Measurements from ENCODE around the gene ANKRD55. TPM values are rescaled to one million over a fixed set of nuclear protein-coding genes. Genes with fewer than 3 reads are reported as not detected.
A peak's percentile ranks its signal among the peaks of the same experiment; 100 is the strongest.
"Not testable (repeated sequence)": the region's sequence is repeated elsewhere in the genome, so short reads cannot be mapped to it uniquely, and the experiment has no call there.

Gene ANKRD55
- total and polyA plus RNA-seq, 9 of the 15 experiments (the other 6 are each of a cell fraction or from before 2014, with no cell fraction given) = 3.4 to 10.6 (median 6.5) TPM

DNA sequence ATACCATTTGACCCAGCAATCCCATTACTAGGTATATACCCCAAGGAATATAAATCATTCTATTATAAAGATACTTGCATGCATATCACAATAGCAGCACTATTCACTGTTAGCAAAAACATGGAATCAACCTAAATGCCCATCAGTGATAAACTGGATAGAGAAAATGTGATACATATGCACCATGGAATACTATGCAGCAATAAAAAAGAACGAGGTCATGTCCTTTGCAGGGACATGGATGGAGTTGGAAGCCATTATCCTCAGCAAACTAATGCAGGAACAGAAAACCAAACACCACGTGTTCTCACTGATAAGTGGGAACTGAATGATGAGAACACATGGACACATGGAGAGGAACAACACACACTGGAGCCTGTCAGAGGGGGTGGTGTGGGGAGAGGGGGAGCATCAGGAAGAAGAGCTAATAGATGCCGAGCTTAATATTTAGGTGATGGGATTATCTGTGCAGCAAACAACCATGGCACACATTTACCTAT is 31.3 kb downstream of the ANKRD55 start:
- in situ Hi-C loops (cut with MboI); BruUV-seq (replicated peaks); H3K27me3 ChIP-seq (ENCODE audit: control insufficient read depth in 2 of 2, insufficient read depth in 2 of 2, low read length in 2 of 2); FAIRE-seq; H3K9me1 ChIP-seq (ENCODE audit: control insufficient read depth, insufficient read depth, low read length); H3K9me3 ChIP-seq (replicated peaks; ENCODE audit: control insufficient read depth, insufficient read depth, low read depth, low read length); H3K9ac ChIP-seq (ENCODE audit: insufficient read depth in 1 of 2, low read depth in 2 of 2, low read length in 2 of 2); POLR2A ChIA-PET; H3K36me3 ChIP-seq (ENCODE audit: control insufficient read depth, insufficient read depth, low read length); H3K79me2 ChIP-seq (ENCODE audit: control insufficient read depth, insufficient read depth, low read length); H3K4me3 ChIP-seq; H3K4me1 ChIP-seq (replicated peaks in 1 of 2; ENCODE audit: control insufficient read depth in 2 of 2, insufficient read depth in 2 of 2, low read length in 2 of 2); H3K27ac ChIP-seq (ENCODE audit: extremely low read depth, low read depth, low read length); ATAC-seq; H3K4me2 ChIP-seq (ENCODE audit: insufficient read depth, low read length); H4K20me1 ChIP-seq (replicated peaks; ENCODE audit: control insufficient read depth, insufficient read depth, low read length); H2AFZ ChIP-seq (ENCODE audit: low read depth, low read length); DNase-seq (ENCODE audit: extremely low read depth in 1 of 4, low spot score in 3 of 4): not testable (repeated sequence)
- CTCF ChIA-PET (ENCODE audit: low intra/inter-chr PET ratio) = interaction anchor here (0.6 to 4.6 kb wide), 2 partner anchors 103 to 266 kb away, joined by 3 to 46 read pairs; no protein-coding TSS in a partner anchor
- peak; percentile 89 for TF ChIP-seq ZNF146 (CRISPR knock-in tag; IDR thresholded peaks at IDR 0.05; ENCODE audit: unreplicated experiment)
- intact Hi-C loops (cut with micrococcal nuclease) = loop anchor here (1.0 to 10.0 kb wide), 6 partner anchors 130 to 1027 kb away; partner anchors contain the start of gene CDC20B
- 5% methylated on average over 3 of the region's 3 CpGs for WGBS (ENCODE audit: insufficient coverage, low coverage, missing lambda C conversion rate)

DNA sequence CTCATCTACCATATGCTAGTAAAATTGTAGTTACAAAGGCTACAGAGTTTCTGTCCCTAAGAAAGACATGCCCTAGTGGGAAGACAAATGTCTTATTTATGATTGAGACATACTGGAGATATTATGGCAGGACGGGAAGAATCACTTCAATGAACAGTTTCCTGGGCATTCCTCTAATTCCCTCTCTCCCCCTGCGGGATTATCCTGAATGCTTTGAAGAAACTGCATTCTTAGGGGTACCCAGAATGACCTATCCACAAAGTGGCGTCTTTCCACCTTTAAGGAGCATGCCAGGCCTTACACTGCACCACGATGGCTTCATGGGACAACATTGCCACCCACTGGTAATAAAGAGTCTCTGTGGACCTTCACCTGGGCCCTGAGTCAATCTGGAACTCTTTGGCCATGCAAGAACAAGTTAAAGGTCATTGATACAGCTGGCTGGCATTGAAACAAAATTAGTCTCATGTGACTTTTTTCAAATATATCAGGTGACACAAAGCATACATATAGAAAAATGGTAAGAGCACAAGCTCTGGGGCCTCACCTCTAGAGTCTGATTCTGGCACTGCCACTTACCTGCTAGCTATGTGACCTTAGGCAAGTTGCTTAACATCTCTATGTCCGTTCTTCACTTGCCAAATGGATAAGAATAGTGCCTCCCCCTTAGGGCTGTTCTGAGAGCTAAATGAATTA is 32.0 kb downstream of the ANKRD55 start:
- peaks cover 0 to 8% of the 10 kb centered on the region in 2 experiments; a peak in 2 of 5 replicates for H3K4me1 ChIP-seq (replicated peaks in 1 of 2; ENCODE audit: control insufficient read depth in 2 of 2, insufficient read depth in 2 of 2, low read length in 2 of 2)
- H4K20me1 ChIP-seq (replicated peaks; ENCODE audit: control insufficient read depth, insufficient read depth, low read length) = no peaks in the 10 kb centered on the region
- no TSS peak for BruUV-seq (replicated peaks)
- POLR2A ChIA-PET = no interaction called here
- no peak overlapping the region for H3K27ac ChIP-seq (ENCODE audit: extremely low read depth, low read depth, low read length)
- CTCF ChIA-PET (ENCODE audit: low intra/inter-chr PET ratio) = interaction anchor here (4.6 kb wide), 1 partner anchor 265 kb away, joined by 46 read pairs; no protein-coding TSS in a partner anchor
- intact Hi-C loops (cut with micrococcal nuclease) = loop anchor here (1.0 to 10.0 kb wide), 6 partner anchors 129 to 1026 kb away; partner anchors contain the start of gene CDC20B
- WGBS (ENCODE audit: insufficient coverage, low coverage, missing lambda C conversion rate) = 19% methylated on average over 5 of the region's 5 CpGs
- H3K4me3 ChIP-seq = no peak overlapping the region
- H3K36me3 ChIP-seq (ENCODE audit: control insufficient read depth, insufficient read depth, low read length) = no peaks in the 10 kb centered on the region
- no peaks in the 10 kb centered on the region for H3K27me3 ChIP-seq (ENCODE audit: control insufficient read depth in 2 of 2, insufficient read depth in 2 of 2, low read length in 2 of 2)
- no peak overlapping the region for H3K9ac ChIP-seq (ENCODE audit: insufficient read depth in 1 of 2, low read depth in 2 of 2, low read length in 2 of 2)
- DNase-seq (ENCODE audit: extremely low read depth in 1 of 4, low spot score in 3 of 4) (peak; percentile 38 to 81 (median 56)), FAIRE-seq (peak; percentile 75), ATAC-seq (peak; percentile 100)
- no peaks in the 10 kb centered on the region for H3K79me2 ChIP-seq (ENCODE audit: control insufficient read depth, insufficient read depth, low read length)
- peaks cover 2% of the 10 kb centered on the region for H3K9me1 ChIP-seq (ENCODE audit: control insufficient read depth, insufficient read depth, low read length)
- no peak overlapping the region for H3K4me2 ChIP-seq (ENCODE audit: insufficient read depth, low read length)
- no peak overlapping the region for H2AFZ ChIP-seq (ENCODE audit: low read depth, low read length)
- in situ Hi-C loops (cut with MboI) = no loop called here
- H3K9me3 ChIP-seq (replicated peaks; ENCODE audit: control insufficient read depth, insufficient read depth, low read depth, low read length) = 0 out of 2 replicates have a peak, but pooled peaks cover 1% of the 10 kb centered on the region
- TF ChIP-seq, protein P1, sequence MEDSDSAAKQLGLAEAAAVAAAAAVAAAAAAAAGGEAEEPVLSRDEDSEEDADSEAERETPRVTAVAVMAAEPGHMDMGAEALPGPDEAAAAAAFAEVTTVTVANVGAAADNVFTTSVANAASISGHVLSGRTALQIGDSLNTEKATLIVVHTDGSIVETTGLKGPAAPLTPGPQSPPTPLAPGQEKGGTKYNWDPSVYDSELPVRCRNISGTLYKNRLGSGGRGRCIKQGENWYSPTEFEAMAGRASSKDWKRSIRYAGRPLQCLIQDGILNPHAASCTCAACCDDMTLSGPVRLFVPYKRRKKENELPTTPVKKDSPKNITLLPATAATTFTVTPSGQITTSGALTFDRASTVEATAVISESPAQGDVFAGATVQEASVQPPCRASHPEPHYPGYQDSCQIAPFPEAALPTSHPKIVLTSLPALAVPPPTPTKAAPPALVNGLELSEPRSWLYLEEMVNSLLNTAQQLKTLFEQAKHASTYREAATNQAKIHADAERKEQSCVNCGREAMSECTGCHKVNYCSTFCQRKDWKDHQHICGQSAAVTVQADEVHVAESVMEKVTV (CRISPR knock-in tag; IDR thresholded peaks at IDR 0.05) = peak; percentile 95
- TF ChIP-seq, protein P2, sequence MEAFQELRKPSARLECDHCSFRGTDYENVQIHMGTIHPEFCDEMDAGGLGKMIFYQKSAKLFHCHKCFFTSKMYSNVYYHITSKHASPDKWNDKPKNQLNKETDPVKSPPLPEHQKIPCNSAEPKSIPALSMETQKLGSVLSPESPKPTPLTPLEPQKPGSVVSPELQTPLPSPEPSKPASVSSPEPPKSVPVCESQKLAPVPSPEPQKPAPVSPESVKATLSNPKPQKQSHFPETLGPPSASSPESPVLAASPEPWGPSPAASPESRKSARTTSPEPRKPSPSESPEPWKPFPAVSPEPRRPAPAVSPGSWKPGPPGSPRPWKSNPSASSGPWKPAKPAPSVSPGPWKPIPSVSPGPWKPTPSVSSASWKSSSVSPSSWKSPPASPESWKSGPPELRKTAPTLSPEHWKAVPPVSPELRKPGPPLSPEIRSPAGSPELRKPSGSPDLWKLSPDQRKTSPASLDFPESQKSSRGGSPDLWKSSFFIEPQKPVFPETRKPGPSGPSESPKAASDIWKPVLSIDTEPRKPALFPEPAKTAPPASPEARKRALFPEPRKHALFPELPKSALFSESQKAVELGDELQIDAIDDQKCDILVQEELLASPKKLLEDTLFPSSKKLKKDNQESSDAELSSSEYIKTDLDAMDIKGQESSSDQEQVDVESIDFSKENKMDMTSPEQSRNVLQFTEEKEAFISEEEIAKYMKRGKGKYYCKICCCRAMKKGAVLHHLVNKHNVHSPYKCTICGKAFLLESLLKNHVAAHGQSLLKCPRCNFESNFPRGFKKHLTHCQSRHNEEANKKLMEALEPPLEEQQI (IDR thresholded peaks at IDR 0.05) = peak; percentile 62; the same call in 1 of the 2 replicates
- 0 out of 2 replicates have a peak, but pooled peaks have one; percentile 27 for TF ChIP-seq L3MBTL2 (IDR thresholded peaks at IDR 0.05)
- TF ChIP-seq ZNF384 (IDR thresholded peaks at IDR 0.05; ENCODE audit: low read depth, low read length) = peak; percentile 80
- no peak for TF ChIP-seq POU5F1 (IDR thresholded peaks at IDR 0.05; ENCODE audit: borderline replicate concordance, low read depth, low read length, partially characterized antibody)
- no peak for TF ChIP-seq HCFC1 (IDR thresholded peaks at IDR 0.05; ENCODE audit: low read depth, low read length)

All from K562 (cell line).